ENCODE data around the gene CARS1.

The CARS1 gene

GRCh38 chr11:3041699-3042441 lies 15.4 kb downstream of the CARS1 start:
- in situ Hi-C loops (cut with MboI; ENCODE audit: low sequenced_read_pairs) = no loop called here

- in situ Hi-C loops (cut with MboI; ENCODE audit: low sequenced_read_pairs) = no loop called here
Measured at GRCh38 chr11:3040881-3041280, 16.3 kb downstream of the CARS1 start.

GRCh38 chr11:3037945-3038271 lies 19.3 kb downstream of the CARS1 start:
- in situ Hi-C loops (cut with MboI; ENCODE audit: low sequenced_read_pairs) = no loop called here

GRCh38 chr11:3037040-3037944 lies 19.9 kb downstream of the CARS1 start:
- in situ Hi-C loops (cut with MboI; ENCODE audit: low sequenced_read_pairs) = no loop called here

- in situ Hi-C loops (cut with MboI; ENCODE audit: low sequenced_read_pairs) = no loop called here
Measured at GRCh38 chr11:3036419-3036818, 20.8 kb downstream of the CARS1 start.

- in situ Hi-C loops (cut with MboI; ENCODE audit: low sequenced_read_pairs) = no loop called here
Measured at GRCh38 chr11:3035333-3035732, 21.9 kb downstream of the CARS1 start.

- in situ Hi-C loops (cut with MboI; ENCODE audit: low sequenced_read_pairs) = no loop called here
Measured at GRCh38 chr11:3030289-3031070, 26.7 kb downstream of the CARS1 start.

- in situ Hi-C loops (cut with MboI; ENCODE audit: low sequenced_read_pairs) = no loop called here
Measured at GRCh38 chr11:3028813-3029212, 28.4 kb downstream of the CARS1 start.

- in situ Hi-C loops (cut with MboI; ENCODE audit: low sequenced_read_pairs) = no loop called here
Measured at GRCh38 chr11:3026803-3027202, 30.4 kb downstream of the CARS1 start.

GRCh38 chr11:3022982-3023381 lies 34.2 kb downstream of the CARS1 start:
- in situ Hi-C loops (cut with MboI; ENCODE audit: low sequenced_read_pairs) = no loop called here

GRCh38 chr11:3022300-3022967 lies 34.8 kb downstream of the CARS1 start:
- in situ Hi-C loops (cut with MboI; ENCODE audit: low sequenced_read_pairs) = no loop called here

- in situ Hi-C loops (cut with MboI; ENCODE audit: low sequenced_read_pairs) = no loop called here
Measured at GRCh38 chr11:3021125-3021524, 36.1 kb downstream of the CARS1 start.

GRCh38 chr11:3020011-3020410 lies 37.2 kb downstream of the CARS1 start:
- in situ Hi-C loops (cut with MboI; ENCODE audit: low sequenced_read_pairs) = no loop called here

- in situ Hi-C loops (cut with MboI; ENCODE audit: low sequenced_read_pairs) = no loop called here
Measured at GRCh38 chr11:3018596-3018995, 38.6 kb downstream of the CARS1 start.

- in situ Hi-C loops (cut with MboI; ENCODE audit: low sequenced_read_pairs) = no loop called here
Measured at GRCh38 chr11:3016861-3017260, 40.4 kb downstream of the CARS1 start.

- in situ Hi-C loops (cut with MboI; ENCODE audit: low sequenced_read_pairs) = no loop called here
Measured at GRCh38 chr11:3015796-3016195, 41.4 kb downstream of the CARS1 start.

- in situ Hi-C loops (cut with MboI; ENCODE audit: low sequenced_read_pairs) = no loop called here
Measured at GRCh38 chr11:3014943-3015342, 42.3 kb downstream of the CARS1 start.

GRCh38 chr11:3014057-3014938 lies 42.9 kb downstream of the CARS1 start:
- in situ Hi-C loops (cut with MboI; ENCODE audit: low sequenced_read_pairs) = no loop called here

GRCh38 chr11:3011891-3012885 lies 45.0 kb downstream of the CARS1 start:
- in situ Hi-C loops (cut with MboI; ENCODE audit: low sequenced_read_pairs) = no loop called here

Data from HL-60/S4 treated with phorbol 12-myristate 13-acetate at 8.2 ng/mL for 4 days and 3 days (cell line).